ENCODE data around the gene CFAP97D2.
"Not testable (repeated sequence)": the region's sequence is repeated elsewhere in the genome, so short reads cannot be mapped to it uniquely, and the experiment has no call there.

Gene CFAP97D2

DNA sequence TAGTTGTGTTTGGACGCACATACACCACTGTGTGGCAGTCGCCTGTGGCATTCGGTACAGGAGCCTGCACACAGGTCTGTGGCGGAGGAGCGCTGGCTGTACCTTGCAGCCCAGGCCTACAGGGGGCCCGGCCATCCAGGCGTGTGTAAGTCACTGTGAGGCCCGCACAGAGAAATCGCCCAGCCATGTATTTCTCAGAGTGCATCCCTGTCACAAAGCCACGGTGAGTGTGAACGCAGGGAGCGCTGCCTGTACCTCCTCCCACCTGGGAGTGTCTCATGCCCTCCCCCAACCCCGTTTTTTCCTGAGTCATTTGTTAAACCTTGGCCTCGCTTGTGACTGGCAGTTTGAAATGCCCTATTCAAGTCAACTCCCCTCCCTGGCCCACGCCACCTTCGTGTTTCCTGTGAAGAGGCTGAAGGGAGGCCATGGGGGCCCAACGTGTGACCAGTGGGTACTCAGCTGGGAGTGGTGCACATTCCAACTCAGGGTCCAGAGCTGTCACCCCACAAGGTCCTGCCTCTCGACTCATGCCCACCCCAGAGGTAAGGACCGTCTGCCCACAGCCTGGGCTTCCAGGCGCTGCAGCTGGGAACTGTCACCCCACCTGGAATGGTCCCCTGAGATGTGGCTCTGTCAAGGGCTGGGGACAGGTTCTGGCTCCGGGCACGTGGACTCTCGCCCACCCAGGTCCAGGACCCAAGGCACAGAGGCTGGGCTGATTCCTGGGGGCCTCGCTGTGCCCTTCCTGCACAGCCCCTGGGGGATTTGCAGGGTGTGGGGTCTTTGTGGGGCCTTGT is 35.1 kb upstream of the CFAP97D2 start:
- no peaks in the 10 kb centered on the region for H3K27me3 ChIP-seq (ENCODE audit: control insufficient read depth, insufficient read depth, low read length, poor library complexity, severe bottlenecking)
- no peaks in the 10 kb centered on the region for H3K36me3 ChIP-seq (ENCODE audit: control insufficient read depth, insufficient read depth, low read length)
- 70% methylated on average over 24 of the region's 24 CpGs for WGBS, 2 experiments
- no peak overlapping the region for H3K4me3 ChIP-seq (ENCODE audit: insufficient read depth, low read depth, low read length)
- H3K4me1 ChIP-seq (ENCODE audit: control insufficient read depth, insufficient read depth, low read length): no peaks in the 10 kb centered on the region
- no peak overlapping the region for H3K27ac ChIP-seq (ENCODE audit: insufficient read depth, low read depth, low read length, poor library complexity, severe bottlenecking)
- H3K9me3 ChIP-seq (ENCODE audit: control insufficient read depth, low read length): no peaks in the 10 kb centered on the region

DNA sequence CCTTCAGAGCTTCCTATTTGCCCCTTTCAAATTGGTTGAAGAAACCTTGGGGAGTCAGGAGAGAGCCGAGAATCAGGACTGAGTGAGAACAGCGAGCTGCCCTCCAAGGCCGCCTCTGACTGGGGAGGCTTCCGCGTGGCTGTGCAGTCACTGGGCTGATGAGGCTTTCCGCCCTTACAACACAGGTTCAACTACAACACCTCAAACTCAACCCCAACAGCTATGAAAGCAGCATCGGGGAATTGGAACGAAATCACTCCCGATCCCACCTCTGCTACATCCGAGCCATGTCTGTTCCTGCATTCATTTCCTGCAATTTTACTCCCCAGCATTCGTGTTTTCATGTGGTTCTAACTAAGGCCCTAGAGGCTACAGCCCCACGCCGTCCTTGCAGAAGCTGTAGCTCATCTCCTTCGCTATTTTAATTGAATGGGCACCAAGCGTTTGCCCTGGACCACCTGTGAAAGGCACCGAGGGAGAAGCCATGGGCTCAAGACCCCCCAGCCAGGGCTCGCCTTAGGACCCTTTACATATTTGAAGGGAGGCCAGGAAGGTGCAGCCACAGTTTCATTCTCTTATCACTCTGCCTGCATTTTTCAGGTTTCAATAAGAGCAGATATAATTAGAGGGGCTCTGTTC is 34.3 kb upstream of the CFAP97D2 start:
- H3K36me3 ChIP-seq (ENCODE audit: control insufficient read depth, insufficient read depth, low read length): no peaks in the 10 kb centered on the region
- no peaks in the 10 kb centered on the region for H3K27me3 ChIP-seq (ENCODE audit: control insufficient read depth, insufficient read depth, low read length, poor library complexity, severe bottlenecking)
- H3K27ac ChIP-seq (ENCODE audit: insufficient read depth, low read depth, low read length, poor library complexity, severe bottlenecking): no peak overlapping the region
- H3K9me3 ChIP-seq (ENCODE audit: control insufficient read depth, low read length): no peaks in the 10 kb centered on the region
- WGBS, 2 experiments: 89 to 90% methylated on average over 17 of the region's 17 CpGs
- no peaks in the 10 kb centered on the region for H3K4me1 ChIP-seq (ENCODE audit: control insufficient read depth, insufficient read depth, low read length)
- no peak overlapping the region for H3K4me3 ChIP-seq (ENCODE audit: insufficient read depth, low read depth, low read length)

DNA sequence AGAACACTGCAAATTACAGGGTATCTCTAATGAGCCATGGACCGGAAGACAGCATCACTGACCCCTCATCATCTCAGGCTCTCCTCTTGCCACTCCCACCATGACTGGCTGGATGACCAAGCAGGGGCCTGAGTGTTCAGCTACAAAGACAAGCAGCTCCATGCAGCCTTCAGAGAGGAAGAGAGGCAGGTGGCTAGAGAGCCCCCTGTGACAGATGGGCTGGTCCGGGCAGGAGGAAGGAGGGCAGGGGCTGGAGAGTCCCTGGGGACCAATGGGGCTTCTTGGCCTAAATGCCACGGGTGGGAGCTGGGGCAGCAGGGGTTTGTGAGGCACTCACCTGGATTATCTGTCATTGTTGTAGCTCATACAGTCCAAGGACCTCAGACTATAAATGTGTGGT is 33.8 kb upstream of the CFAP97D2 start:
- no peak overlapping the region for H3K4me3 ChIP-seq (ENCODE audit: insufficient read depth, low read depth, low read length)
- WGBS, 2 experiments: 73 to 83% methylated on average over 3 of the region's 3 CpGs
- no peaks in the 10 kb centered on the region for H3K36me3 ChIP-seq (ENCODE audit: control insufficient read depth, insufficient read depth, low read length)
- no peaks in the 10 kb centered on the region for H3K4me1 ChIP-seq (ENCODE audit: control insufficient read depth, insufficient read depth, low read length)
- no peaks in the 10 kb centered on the region for H3K9me3 ChIP-seq (ENCODE audit: control insufficient read depth, low read length)
- H3K27ac ChIP-seq (ENCODE audit: insufficient read depth, low read depth, low read length, poor library complexity, severe bottlenecking): no peak overlapping the region
- no peaks in the 10 kb centered on the region for H3K27me3 ChIP-seq (ENCODE audit: control insufficient read depth, insufficient read depth, low read length, poor library complexity, severe bottlenecking)

DNA sequence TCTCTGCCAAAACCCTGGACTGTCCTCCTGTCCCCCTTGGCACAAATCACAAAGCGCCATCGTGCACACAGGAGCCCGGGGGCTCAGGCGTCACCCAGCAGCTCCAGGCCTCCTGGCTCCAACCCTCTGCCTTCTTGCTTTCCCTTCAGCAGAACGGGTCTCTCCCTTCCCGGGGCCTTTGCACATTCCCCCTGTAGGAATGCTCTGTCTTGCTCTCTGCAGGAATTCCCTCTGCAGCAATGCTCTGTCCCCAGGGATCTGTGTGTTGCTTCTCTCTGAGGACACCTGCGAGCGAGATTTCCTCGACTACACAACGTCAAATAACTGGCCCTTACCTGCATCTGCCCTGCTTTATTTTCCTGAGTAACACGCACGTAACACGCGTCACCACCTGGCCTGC is 33.3 kb upstream of the CFAP97D2 start:
- Histone ChIP-seq H3K4me1 (ENCODE audit: control insufficient read depth, insufficient read depth, low read length) (no peaks in the 10 kb centered on the region), H3K9me3 (ENCODE audit: control insufficient read depth, low read length) (no peaks in the 10 kb centered on the region), H3K27ac (ENCODE audit: insufficient read depth, low read depth, low read length, poor library complexity, severe bottlenecking) (no peak overlapping the region), H3K27me3 (ENCODE audit: control insufficient read depth, insufficient read depth, low read length, poor library complexity, severe bottlenecking) (no peaks in the 10 kb centered on the region), H3K36me3 (ENCODE audit: control insufficient read depth, insufficient read depth, low read length) (no peaks in the 10 kb centered on the region), H3K4me3 (ENCODE audit: insufficient read depth, low read depth, low read length) (no peak overlapping the region)
- WGBS, 2 experiments: 92 to 93% methylated on average over 14 of the region's 14 CpGs

DNA sequence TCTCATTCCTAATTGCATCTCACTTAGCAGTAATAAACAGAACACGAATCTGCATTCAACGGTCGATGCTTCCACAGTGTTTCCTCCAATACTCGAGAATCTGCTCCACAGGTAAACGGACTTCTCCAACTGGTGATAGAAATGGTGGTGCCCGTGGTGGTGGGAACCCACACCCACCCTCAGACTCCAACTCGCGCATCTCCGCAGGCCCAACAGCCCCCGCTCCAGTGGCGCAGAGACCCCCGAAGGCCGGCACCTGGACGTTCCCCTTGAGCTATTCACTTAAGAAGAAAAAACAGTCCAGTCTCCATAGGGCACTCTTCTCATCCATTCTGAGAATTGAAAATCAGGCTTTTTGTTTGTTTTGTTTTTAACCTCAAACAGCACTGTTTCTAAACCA is 32.9 kb upstream of the CFAP97D2 start:
- 94 to 97% methylated on average over 14 of the region's 14 CpGs for WGBS, 2 experiments
- no peaks in the 10 kb centered on the region for H3K36me3 ChIP-seq (ENCODE audit: control insufficient read depth, insufficient read depth, low read length)
- H3K9me3 ChIP-seq (ENCODE audit: control insufficient read depth, low read length): no peaks in the 10 kb centered on the region
- H3K4me3 ChIP-seq (ENCODE audit: insufficient read depth, low read depth, low read length): no peak overlapping the region
- no peak overlapping the region for H3K27ac ChIP-seq (ENCODE audit: insufficient read depth, low read depth, low read length, poor library complexity, severe bottlenecking)
- no peaks in the 10 kb centered on the region for H3K4me1 ChIP-seq (ENCODE audit: control insufficient read depth, insufficient read depth, low read length)
- H3K27me3 ChIP-seq (ENCODE audit: control insufficient read depth, insufficient read depth, low read length, poor library complexity, severe bottlenecking): no peaks in the 10 kb centered on the region

DNA sequence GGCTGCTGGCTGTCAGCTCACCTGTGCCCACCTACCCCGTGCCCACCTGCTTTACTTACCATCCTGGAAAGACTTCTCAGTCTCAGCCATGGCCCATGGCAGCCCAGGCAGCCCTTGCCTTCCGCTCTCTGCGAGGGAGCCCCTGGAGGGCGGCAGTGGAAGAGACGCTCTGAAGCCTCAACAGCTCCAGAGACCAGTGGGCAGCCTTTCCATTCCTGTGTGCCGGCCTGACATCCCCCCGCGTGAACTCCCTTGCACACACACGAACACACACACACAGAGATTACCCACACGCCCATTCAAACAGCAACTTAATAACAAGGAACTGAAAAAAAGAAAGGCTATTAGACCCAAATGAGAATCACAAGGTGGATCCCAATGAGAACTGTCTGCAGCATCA is 32.4 kb upstream of the CFAP97D2 start:
- H3K4me3 ChIP-seq (ENCODE audit: insufficient read depth, low read depth, low read length): no peak overlapping the region
- WGBS, 2 experiments: 48 to 51% methylated on average over 10 of the region's 10 CpGs
- no peak overlapping the region for H3K27ac ChIP-seq (ENCODE audit: insufficient read depth, low read depth, low read length, poor library complexity, severe bottlenecking)
- H3K4me1 ChIP-seq (ENCODE audit: control insufficient read depth, insufficient read depth, low read length): no peaks in the 10 kb centered on the region
- no peaks in the 10 kb centered on the region for H3K9me3 ChIP-seq (ENCODE audit: control insufficient read depth, low read length)
- no peaks in the 10 kb centered on the region for H3K36me3 ChIP-seq (ENCODE audit: control insufficient read depth, insufficient read depth, low read length)
- no peaks in the 10 kb centered on the region for H3K27me3 ChIP-seq (ENCODE audit: control insufficient read depth, insufficient read depth, low read length, poor library complexity, severe bottlenecking)

DNA sequence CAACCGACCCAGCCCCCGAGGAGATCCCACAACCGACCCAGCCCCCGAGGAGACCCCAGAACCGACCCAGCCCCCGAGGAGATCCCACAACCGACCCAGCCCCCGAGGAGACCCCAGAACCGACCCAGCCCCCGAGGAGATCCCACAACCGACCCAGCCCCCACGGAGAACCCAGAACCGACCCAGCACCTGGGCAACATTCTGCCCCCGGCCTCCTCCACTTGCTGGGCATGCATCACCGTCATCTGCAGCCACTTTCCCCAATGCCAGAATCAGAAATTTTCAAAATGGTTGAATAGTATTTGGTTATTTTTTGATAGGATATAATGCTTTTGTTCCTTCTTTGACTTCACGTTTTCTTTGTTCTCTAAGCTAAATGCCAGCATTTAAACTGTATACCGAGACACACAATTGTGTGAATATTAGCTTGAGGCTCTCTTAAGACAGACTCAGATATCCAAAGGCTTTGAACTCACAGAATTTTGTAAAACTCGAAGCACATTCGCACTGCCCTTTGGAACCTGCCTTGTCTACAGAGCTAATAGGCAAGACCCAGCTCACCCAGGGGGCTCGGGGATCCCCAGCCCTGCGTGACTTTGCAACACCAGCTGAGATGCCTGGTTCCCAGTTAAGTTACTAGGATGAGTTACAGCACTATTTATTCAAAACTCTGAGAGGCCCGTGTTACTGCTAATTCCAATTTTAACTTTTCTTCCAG is 31.1 kb upstream of the CFAP97D2 start:
- Histone ChIP-seq H3K27me3 (ENCODE audit: control insufficient read depth, insufficient read depth, low read length, poor library complexity, severe bottlenecking) (no peaks in the 10 kb centered on the region), H3K9me3 (ENCODE audit: control insufficient read depth, low read length) (no peaks in the 10 kb centered on the region), H3K4me3 (ENCODE audit: insufficient read depth, low read depth, low read length) (no peak overlapping the region), H3K4me1 (ENCODE audit: control insufficient read depth, insufficient read depth, low read length) (no peaks in the 10 kb centered on the region), H3K27ac (ENCODE audit: insufficient read depth, low read depth, low read length, poor library complexity, severe bottlenecking) (no peak overlapping the region), H3K36me3 (ENCODE audit: control insufficient read depth, insufficient read depth, low read length) (no peaks in the 10 kb centered on the region)
- 93 to 94% methylated on average over 22 of the region's 22 CpGs for WGBS, 2 experiments

DNA sequence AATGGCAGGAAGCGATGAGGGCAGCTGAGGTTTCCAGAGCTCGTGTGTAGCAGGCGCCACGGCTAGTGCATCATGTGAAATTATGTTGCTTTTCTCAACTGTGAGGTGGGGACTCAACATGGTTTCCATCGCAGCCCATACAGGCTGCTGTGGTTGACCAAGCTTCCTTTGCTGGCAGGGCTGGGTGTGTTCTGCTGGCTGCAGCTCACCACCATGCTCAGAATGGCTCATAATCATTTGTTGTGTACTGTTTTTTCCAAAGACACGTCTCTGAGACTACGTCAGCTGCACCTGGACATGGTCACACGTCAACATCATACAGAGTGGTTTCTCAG is 30.6 kb upstream of the CFAP97D2 start:
- Histone ChIP-seq H3K36me3 (ENCODE audit: control insufficient read depth, insufficient read depth, low read length) (no peaks in the 10 kb centered on the region), H3K9me3 (ENCODE audit: control insufficient read depth, low read length) (no peaks in the 10 kb centered on the region), H3K4me1 (ENCODE audit: control insufficient read depth, insufficient read depth, low read length) (no peaks in the 10 kb centered on the region), H3K27me3 (ENCODE audit: control insufficient read depth, insufficient read depth, low read length, poor library complexity, severe bottlenecking) (no peaks in the 10 kb centered on the region), H3K27ac (ENCODE audit: insufficient read depth, low read depth, low read length, poor library complexity, severe bottlenecking) (no peak overlapping the region), H3K4me3 (ENCODE audit: insufficient read depth, low read depth, low read length) (no peak overlapping the region)
- WGBS, 2 experiments: 96% methylated on average over 8 of the region's 8 CpGs

DNA sequence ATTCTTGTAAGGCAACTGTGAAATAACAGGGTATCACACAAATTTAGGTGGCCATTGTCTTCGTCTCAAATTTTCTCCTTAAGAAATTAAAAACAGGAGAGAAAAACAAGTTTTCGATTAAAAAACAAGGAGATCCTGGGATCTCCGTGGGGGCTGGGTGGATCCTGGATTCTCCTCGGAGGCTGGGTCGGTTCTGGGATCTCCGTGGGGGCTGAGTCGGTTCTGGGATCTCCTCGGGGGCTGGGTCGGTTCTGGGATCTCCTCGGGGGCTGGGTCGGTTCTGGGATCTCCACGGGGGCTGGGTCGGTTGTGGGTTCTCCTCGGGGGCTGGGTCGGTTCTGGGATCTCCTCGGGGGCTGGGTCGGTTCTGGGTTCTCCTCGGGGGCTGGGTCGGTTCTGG is 30.2 kb upstream of the CFAP97D2 start:
- H3K9me3 ChIP-seq (ENCODE audit: control insufficient read depth, low read length): not testable (repeated sequence)
- 94 to 96% methylated on average over 19 of the region's 19 CpGs for WGBS, 2 experiments

More for the DNA sequence above, 30.2 kb upstream of the CFAP97D2 start:
- not testable (repeated sequence) for H3K27me3 ChIP-seq (ENCODE audit: control insufficient read depth, insufficient read depth, low read length, poor library complexity, severe bottlenecking); H3K4me3 ChIP-seq (ENCODE audit: insufficient read depth, low read depth, low read length); H3K4me1 ChIP-seq (ENCODE audit: control insufficient read depth, insufficient read depth, low read length); H3K27ac ChIP-seq (ENCODE audit: insufficient read depth, low read depth, low read length, poor library complexity, severe bottlenecking); H3K36me3 ChIP-seq (ENCODE audit: control insufficient read depth, insufficient read depth, low read length)

Measured in ectodermal cell (in vitro differentiated cells).